ENCODE measurements around the gene FYB1.

DNA sequence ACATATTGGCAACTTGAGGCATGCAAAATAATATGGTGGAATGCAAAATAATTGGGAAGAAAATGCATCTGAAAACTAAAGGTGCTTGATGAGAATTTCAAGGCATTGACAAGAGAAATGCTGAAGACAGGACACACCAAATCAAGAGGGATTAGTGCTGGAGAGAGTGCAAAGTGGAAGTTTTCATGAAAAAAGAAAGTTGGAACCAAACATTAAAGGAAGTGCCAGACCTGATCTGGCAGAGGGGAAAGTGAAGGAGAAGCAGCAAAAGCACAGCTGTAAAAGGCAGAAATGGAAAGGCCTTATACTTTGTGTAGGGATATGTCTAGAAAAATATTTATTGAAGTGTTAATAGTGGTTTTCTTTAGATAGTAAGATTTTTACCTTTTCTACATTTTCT, 35.3 kb upstream of the FYB1 start:
- TF ChIP-seq, protein P1, sequence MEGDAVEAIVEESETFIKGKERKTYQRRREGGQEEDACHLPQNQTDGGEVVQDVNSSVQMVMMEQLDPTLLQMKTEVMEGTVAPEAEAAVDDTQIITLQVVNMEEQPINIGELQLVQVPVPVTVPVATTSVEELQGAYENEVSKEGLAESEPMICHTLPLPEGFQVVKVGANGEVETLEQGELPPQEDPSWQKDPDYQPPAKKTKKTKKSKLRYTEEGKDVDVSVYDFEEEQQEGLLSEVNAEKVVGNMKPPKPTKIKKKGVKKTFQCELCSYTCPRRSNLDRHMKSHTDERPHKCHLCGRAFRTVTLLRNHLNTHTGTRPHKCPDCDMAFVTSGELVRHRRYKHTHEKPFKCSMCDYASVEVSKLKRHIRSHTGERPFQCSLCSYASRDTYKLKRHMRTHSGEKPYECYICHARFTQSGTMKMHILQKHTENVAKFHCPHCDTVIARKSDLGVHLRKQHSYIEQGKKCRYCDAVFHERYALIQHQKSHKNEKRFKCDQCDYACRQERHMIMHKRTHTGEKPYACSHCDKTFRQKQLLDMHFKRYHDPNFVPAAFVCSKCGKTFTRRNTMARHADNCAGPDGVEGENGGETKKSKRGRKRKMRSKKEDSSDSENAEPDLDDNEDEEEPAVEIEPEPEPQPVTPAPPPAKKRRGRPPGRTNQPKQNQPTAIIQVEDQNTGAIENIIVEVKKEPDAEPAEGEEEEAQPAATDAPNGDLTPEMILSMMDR (conservative IDR thresholded peaks at IDR 0.05) = no peak
- TF ChIP-seq ZFX (IDR thresholded peaks at IDR 0.05) = no peak

Data from C4-2B (cell line).